KOPT-K1 (cell line): Measurements from ENCODE around the gene RXFP1.

ENCODE experiments used
- H3K27ac ChIP-seq: fragments of 200-600 bp; sonication (generic); 2 replicates; pipeline ENCODE4 v1.5.1; 2016; ENCODE audit warnings: antibody characterized with exemption, mild to moderate bottlenecking, low read depth, low read length; ENCODE audit not compliant: poor library complexity, severe bottlenecking
- H3K36me3 ChIP-seq: fragments of 200-600 bp; sonication (generic); 2 replicates; pipeline ENCODE4 v1.5.1; 2017; ENCODE audit warnings: antibody characterized with exemption, mild to moderate bottlenecking, low read length, moderate library complexity; ENCODE audit not compliant: insufficient read depth
- H3K9me3 ChIP-seq: fragments of 200-600 bp; sonication (generic); 2 replicates; pipeline ENCODE4 v1.5.1; 2017; ENCODE audit warnings: antibody characterized with exemption, low read length, mild to moderate bottlenecking; ENCODE audit not compliant: insufficient read depth, poor library complexity, severe bottlenecking

RXFP1 gene

GRCh38 chr4:158581161-158581560 lies 59.5 kb downstream of the RXFP1 start:
- no peaks in the 10 kb centered on the region for H3K36me3 ChIP-seq
- H3K27ac ChIP-seq: no peak overlapping the region
- H3K9me3 ChIP-seq: no peaks in the 10 kb centered on the region

- Histone ChIP-seq H3K9me3 (no peaks in the 10 kb centered on the region), H3K27ac (no peak overlapping the region), H3K36me3 (no peaks in the 10 kb centered on the region)
Measured at GRCh38 chr4:158586881-158587280, 65.2 kb downstream of the RXFP1 start.

- no peak overlapping the region for H3K27ac ChIP-seq
- H3K9me3 ChIP-seq: no peaks in the 10 kb centered on the region
- H3K36me3 ChIP-seq: no peaks in the 10 kb centered on the region
Measured at GRCh38 chr4:158588285-158588684, 66.6 kb downstream of the RXFP1 start.

GRCh38 chr4:158588777-158589176 lies 67.1 kb downstream of the RXFP1 start:
- H3K27ac ChIP-seq: no peak overlapping the region
- no peaks in the 10 kb centered on the region for H3K9me3 ChIP-seq
- H3K36me3 ChIP-seq: no peaks in the 10 kb centered on the region

GRCh38 chr4:158590306-158590705 lies 68.6 kb downstream of the RXFP1 start:
- no peak overlapping the region for H3K27ac ChIP-seq
- no peaks in the 10 kb centered on the region for H3K36me3 ChIP-seq
- H3K9me3 ChIP-seq: no peaks in the 10 kb centered on the region

GRCh38 chr4:158590824-158591223 lies 69.1 kb downstream of the RXFP1 start:
- Histone ChIP-seq H3K36me3 (no peaks in the 10 kb centered on the region), H3K9me3 (no peaks in the 10 kb centered on the region), H3K27ac (no peak overlapping the region)

GRCh38 chr4:158597879-158598596 lies 76.4 kb downstream of the RXFP1 start:
- H3K36me3 ChIP-seq: no peaks in the 10 kb centered on the region
- H3K9me3 ChIP-seq: no peaks in the 10 kb centered on the region
- H3K27ac ChIP-seq: no peak overlapping the region

GRCh38 chr4:158599150-158599549 lies 77.5 kb downstream of the RXFP1 start:
- H3K9me3 ChIP-seq: no peaks in the 10 kb centered on the region
- no peaks in the 10 kb centered on the region for H3K36me3 ChIP-seq
- H3K27ac ChIP-seq: no peak overlapping the region

GRCh38 chr4:158599765-158600498 lies 78.2 kb downstream of the RXFP1 start:
- Histone ChIP-seq H3K9me3 (no peaks in the 10 kb centered on the region), H3K27ac (no peak overlapping the region), H3K36me3 (no peaks in the 10 kb centered on the region)

- H3K27ac ChIP-seq: no peak overlapping the region
- no peaks in the 10 kb centered on the region for H3K9me3 ChIP-seq
- H3K36me3 ChIP-seq: no peaks in the 10 kb centered on the region
Measured at GRCh38 chr4:158604369-158604768, 82.7 kb downstream of the RXFP1 start.

- H3K36me3 ChIP-seq: no peaks in the 10 kb centered on the region
- no peak overlapping the region for H3K27ac ChIP-seq
- H3K9me3 ChIP-seq: no peaks in the 10 kb centered on the region
Measured at GRCh38 chr4:158605393-158605792, 83.7 kb downstream of the RXFP1 start.

GRCh38 chr4:158606969-158607368 lies 85.3 kb downstream of the RXFP1 start:
- Histone ChIP-seq H3K36me3 (no peaks in the 10 kb centered on the region), H3K9me3 (no peaks in the 10 kb centered on the region), H3K27ac (no peak overlapping the region)

GRCh38 chr4:158609116-158609515 lies 87.4 kb downstream of the RXFP1 start:
- Histone ChIP-seq H3K9me3 (no peaks in the 10 kb centered on the region), H3K27ac (no peak overlapping the region), H3K36me3 (no peaks in the 10 kb centered on the region)

- Histone ChIP-seq H3K9me3 (no peaks in the 10 kb centered on the region), H3K36me3 (no peaks in the 10 kb centered on the region), H3K27ac (no peak overlapping the region)
Measured at GRCh38 chr4:158610790-158611189, 89.1 kb downstream of the RXFP1 start.

- H3K9me3 ChIP-seq: no peaks in the 10 kb centered on the region
- no peaks in the 10 kb centered on the region for H3K36me3 ChIP-seq
- no peak overlapping the region for H3K27ac ChIP-seq
Measured at GRCh38 chr4:158613046-158613445, 91.4 kb downstream of the RXFP1 start.

- H3K9me3 ChIP-seq: no peaks in the 10 kb centered on the region
- H3K27ac ChIP-seq: no peak overlapping the region
- no peaks in the 10 kb centered on the region for H3K36me3 ChIP-seq
Measured at GRCh38 chr4:158617956-158618355, 96.3 kb downstream of the RXFP1 start.
